ENCODE results near the gene EFCAB5.
"Not testable (repeated sequence)": the region's sequence is repeated elsewhere in the genome, so short reads cannot be mapped to it uniquely, and the experiment has no call there.

Gene EFCAB5

GRCh38 chr17:30095507-30096244 lies 154.2 kb downstream of the EFCAB5 start:
- peak; percentile 87 for DNase-seq (ENCODE audit: low spot score)

- DNase-seq (ENCODE audit: low spot score), result no peak
Measured at GRCh38 chr17:30101686-30102390, 160.4 kb downstream of the EFCAB5 start.

- no peak for DNase-seq (ENCODE audit: low spot score)
Measured at GRCh38 chr17:30103921-30104320, 162.5 kb downstream of the EFCAB5 start.

- DNase-seq (ENCODE audit: low spot score), result peak; percentile 83
Measured at GRCh38 chr17:30104575-30105339, 163.3 kb downstream of the EFCAB5 start.

- DNase-seq (ENCODE audit: low spot score), result no peak
Measured at GRCh38 chr17:30112794-30113193, 171.4 kb downstream of the EFCAB5 start.

GRCh38 chr17:30113213-30113612 lies 171.8 kb downstream of the EFCAB5 start:
- DNase-seq (ENCODE audit: low spot score), result no peak

- DNase-seq (ENCODE audit: low spot score), result no peak
Measured at GRCh38 chr17:30116345-30116660, 174.9 kb downstream of the EFCAB5 start.

- DNase-seq (ENCODE audit: low spot score), result peak; percentile 96
Measured at GRCh38 chr17:30116661-30117551, 175.5 kb downstream of the EFCAB5 start, which contains the start of gene NSRP1. TSS of gene NSRP1 (plus strand) at chr17:30116816. CDS start at chr17:30116844, 28 bp downstream.

GRCh38 chr17:30117675-30118081 lies 176.2 kb downstream of the EFCAB5 start:
- peak; percentile 73 for DNase-seq (ENCODE audit: low spot score)

- not testable (repeated sequence) for DNase-seq (ENCODE audit: low spot score)
Measured at GRCh38 chr17:30118635-30119034, 177.2 kb downstream of the EFCAB5 start.

- no peak for DNase-seq (ENCODE audit: low spot score)
Measured at GRCh38 chr17:30124273-30124796, 182.9 kb downstream of the EFCAB5 start.

GRCh38 chr17:30130121-30130520 lies 188.7 kb downstream of the EFCAB5 start:
- no peak for DNase-seq (ENCODE audit: low spot score)

- no peak for DNase-seq (ENCODE audit: low spot score)
Measured at GRCh38 chr17:30132615-30133014, 191.2 kb downstream of the EFCAB5 start.

GRCh38 chr17:30133197-30133596 lies 191.8 kb downstream of the EFCAB5 start:
- no peak for DNase-seq (ENCODE audit: low spot score)

- no peak for DNase-seq (ENCODE audit: low spot score)
Measured at GRCh38 chr17:30134551-30134950, 193.1 kb downstream of the EFCAB5 start.

GRCh38 chr17:30137158-30137557 lies 195.7 kb downstream of the EFCAB5 start:
- DNase-seq (ENCODE audit: low spot score), result no peak

GRCh38 chr17:30147860-30148259 lies 206.4 kb downstream of the EFCAB5 start:
- DNase-seq (ENCODE audit: low spot score), result not testable (repeated sequence)

GRCh38 chr17:30148376-30148775 lies 206.9 kb downstream of the EFCAB5 start:
- no peak for DNase-seq (ENCODE audit: low spot score)

- DNase-seq (ENCODE audit: low spot score), result no peak
Measured at GRCh38 chr17:30151471-30151870, 210.0 kb downstream of the EFCAB5 start.

- no peak for DNase-seq (ENCODE audit: low spot score)
Measured at GRCh38 chr17:30153463-30153862, 212.0 kb downstream of the EFCAB5 start.

- no peak for DNase-seq (ENCODE audit: low spot score)
Measured at GRCh38 chr17:30155389-30155788, 214.0 kb downstream of the EFCAB5 start.
